AG08395 (cell line): ENCODE data around the gene ACAP2.
"Not testable (repeated sequence)": the region's sequence is repeated elsewhere in the genome, so short reads cannot be mapped to it uniquely, and the experiment has no call there.

Experiments used
- DNase-seq: peaks from one replicate; pipeline ENCODE4 v3.0.0; 2012; ENCODE audit warnings: mixed read lengths, low spot score

ACAP2 gene

GRCh38 chr3:195241592-195242355 is 201.0 kb downstream of the ACAP2 start:
- DNase-seq = no peak

GRCh38 chr3:195240939-195241338 is 201.9 kb downstream of the ACAP2 start:
- DNase-seq = no peak

- DNase-seq = peak; percentile 24
Measured at GRCh38 chr3:195240171-195240701, 202.6 kb downstream of the ACAP2 start.

GRCh38 chr3:195239121-195239520 is 203.7 kb downstream of the ACAP2 start:
- no peak for DNase-seq

- DNase-seq = peak; percentile 60
Measured at GRCh38 chr3:195238586-195239118, 204.2 kb downstream of the ACAP2 start.

GRCh38 chr3:195238081-195238571 is 204.7 kb downstream of the ACAP2 start:
- no peak for DNase-seq

- DNase-seq = no peak
Measured at GRCh38 chr3:195236801-195237570, 205.8 kb downstream of the ACAP2 start.

GRCh38 chr3:195236076-195236798 is 206.6 kb downstream of the ACAP2 start:
- no peak for DNase-seq

GRCh38 chr3:195230244-195230643 is 212.6 kb downstream of the ACAP2 start:
- DNase-seq = no peak

GRCh38 chr3:195228886-195229285 is 213.9 kb downstream of the ACAP2 start:
- not testable (repeated sequence) for DNase-seq

- no peak for DNase-seq
Measured at GRCh38 chr3:195227871-195228270, 214.9 kb downstream of the ACAP2 start.

GRCh38 chr3:195226900-195227447 is 215.8 kb downstream of the ACAP2 start:
- no peak for DNase-seq

- no peak for DNase-seq
Measured at GRCh38 chr3:195226445-195226844, 216.4 kb downstream of the ACAP2 start.

GRCh38 chr3:195224980-195225580 is 217.7 kb downstream of the ACAP2 start:
- no peak for DNase-seq
